GM21381 (cell line): Measurements from ENCODE around the gene DNAH5.

Experiments used
- ATAC-seq: cut with Tn5 transposase; IDR thresholded peaks from one replicate; pipeline ENCODE4 v1.9.1; 2021; ENCODE audit warnings: mild to moderate bottlenecking, moderate library complexity; ENCODE audit not compliant: unreplicated experiment

DNAH5 gene

DNA sequence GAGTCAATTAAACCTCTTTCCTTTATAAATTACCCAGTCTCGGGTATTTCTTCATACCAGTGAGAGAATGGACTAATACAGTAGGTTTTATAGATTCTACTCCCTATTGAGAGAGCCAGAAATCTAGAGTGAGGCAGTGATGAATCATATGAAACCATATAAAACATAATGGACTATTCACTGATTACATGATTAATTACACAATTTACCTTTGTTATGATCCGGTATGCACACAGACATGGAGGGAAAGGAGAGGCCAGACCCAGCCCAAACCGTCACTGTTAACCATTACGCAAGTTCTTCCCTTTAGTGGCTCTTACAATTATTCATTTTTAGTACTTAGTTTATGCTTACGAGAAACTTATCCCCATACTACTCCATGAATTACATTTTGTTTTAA, 205.0 kb downstream of the DNAH5 start:
- no peak for ATAC-seq

- ATAC-seq = no peak
These were observed 208.8 kb downstream of the DNAH5 start for GRCh38 chr5:13735691-13736090.

DNA sequence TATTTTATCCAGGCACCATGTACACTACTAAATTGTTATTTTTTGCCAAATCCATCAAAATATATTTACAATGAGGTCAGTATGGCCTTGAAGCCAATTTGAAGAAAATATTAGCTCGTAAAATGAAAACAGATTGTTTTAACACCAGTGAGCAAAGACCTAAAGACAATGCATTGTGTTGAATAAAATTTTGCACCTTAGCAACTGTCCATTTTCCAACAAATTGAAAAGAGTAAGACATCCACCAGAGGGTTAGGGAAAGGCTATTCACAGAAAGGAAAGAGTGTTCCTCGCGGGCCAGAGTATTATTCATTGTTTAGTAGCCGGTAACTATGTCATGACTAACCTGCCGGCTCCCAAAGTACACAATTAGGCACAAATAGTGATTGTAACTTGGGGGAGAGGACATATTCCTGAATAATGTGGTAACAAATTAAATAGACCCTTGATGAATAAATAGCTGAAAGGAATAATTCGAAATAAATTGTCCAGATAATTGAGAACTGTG, 213.3 kb downstream of the DNAH5 start:
- ATAC-seq = no peak

DNA sequence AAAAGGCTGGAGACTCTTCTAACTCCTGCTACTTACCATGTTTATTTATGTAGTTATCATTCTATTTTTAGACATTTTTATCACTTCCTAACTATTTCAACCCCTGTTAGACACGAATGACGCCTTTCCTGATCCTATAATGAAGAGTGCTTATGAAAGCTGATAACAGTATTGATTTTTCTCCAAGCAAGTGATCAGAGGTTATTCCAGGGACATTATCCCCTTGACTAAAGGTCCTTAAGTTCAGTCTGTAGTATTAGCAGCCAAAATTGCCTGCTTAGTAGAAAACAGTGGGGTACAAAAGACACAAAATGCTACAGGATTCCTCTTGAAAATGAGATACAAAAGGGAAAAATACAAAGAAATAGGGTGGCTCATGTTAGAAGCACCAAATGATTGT, 235.6 kb downstream of the DNAH5 start:
- no peak for ATAC-seq

GRCh38 chr5:13708432-13708831, 236.1 kb downstream of the DNAH5 start:
- no peak for ATAC-seq

- ATAC-seq = no peak
These were observed 240.1 kb downstream of the DNAH5 start for GRCh38 chr5:13704396-13704795.

DNA sequence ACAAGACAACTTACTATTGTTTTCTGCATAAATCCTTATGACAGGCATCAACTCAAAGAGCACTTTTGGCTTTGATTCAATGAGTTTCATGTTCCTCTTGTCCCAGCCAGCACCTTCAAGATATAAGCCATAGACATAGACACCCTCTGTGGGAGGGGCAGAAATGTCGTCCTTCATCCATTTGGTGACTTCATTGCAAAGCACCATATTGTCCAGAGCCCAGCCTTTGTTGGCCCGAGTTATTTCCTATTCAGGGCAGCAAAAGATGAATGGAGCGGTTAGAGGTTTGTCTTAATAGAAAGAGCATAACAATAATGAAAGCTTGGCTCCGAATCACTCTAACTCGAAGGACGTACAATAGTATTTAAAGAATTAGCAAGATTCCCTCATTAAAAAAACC, 243.9 kb downstream of the DNAH5 start:
- no peak for ATAC-seq

DNA sequence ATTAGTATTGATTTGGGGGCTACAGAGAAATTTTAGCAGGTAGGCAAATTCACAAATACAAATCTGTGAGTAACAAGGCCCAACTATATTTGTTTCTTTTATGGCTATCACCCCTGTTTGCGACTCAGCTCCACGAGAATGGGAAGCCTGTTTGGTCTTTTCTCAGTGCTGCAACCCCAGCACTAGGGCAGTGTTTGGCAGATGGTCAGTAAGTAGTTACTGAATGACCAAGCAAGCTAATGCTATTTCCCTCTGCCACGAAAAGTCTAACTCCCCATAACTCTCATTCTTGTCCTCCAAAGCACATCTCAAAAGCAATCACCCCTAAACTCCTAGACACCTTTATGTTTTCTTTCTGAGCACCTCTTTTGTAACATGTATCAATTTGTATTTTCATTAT, 245.6 kb downstream of the DNAH5 start:
- no peak for ATAC-seq

GRCh38 chr5:13695076-13695712, 249.3 kb downstream of the DNAH5 start:
- no peak for ATAC-seq

DNA sequence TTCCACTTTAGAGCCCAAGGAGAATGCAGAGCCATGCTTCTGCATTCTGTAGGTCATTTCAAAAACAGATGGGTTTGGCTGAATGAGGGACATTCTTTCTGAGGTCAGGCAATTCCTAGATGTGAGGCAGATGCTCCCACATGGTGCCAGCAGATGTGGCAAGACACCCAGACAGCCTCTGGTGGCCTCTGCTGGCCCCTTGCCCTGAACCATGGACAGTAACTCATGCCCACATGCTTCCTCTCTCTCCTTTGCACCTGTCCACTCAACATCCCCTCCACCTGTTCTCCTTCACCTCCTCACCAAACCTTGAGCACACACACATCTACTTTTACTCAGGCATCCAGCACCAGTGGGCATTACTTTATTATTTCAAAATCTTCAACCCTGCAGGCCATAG, 252.3 kb downstream of the DNAH5 start:
- no peak for ATAC-seq

DNA sequence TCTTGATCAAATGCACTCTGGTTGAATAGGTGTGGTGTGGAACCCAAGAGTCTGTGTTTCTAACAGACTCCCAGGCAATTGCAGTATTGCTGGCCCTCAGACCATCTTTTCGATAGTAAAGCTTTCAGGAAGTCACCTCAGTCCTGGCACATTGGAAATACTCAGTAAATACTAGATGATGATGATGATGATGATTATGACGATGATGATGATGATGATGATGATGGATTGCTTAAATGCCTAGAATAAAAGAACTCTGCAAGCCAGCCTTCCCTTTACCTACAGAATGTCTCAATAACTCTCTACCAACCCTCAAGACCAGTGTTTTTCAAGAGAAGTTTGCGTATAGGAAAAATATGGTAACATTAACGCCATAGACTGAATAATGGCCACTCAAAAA, 268.0 kb downstream of the DNAH5 start:
- ATAC-seq = no peak

DNA sequence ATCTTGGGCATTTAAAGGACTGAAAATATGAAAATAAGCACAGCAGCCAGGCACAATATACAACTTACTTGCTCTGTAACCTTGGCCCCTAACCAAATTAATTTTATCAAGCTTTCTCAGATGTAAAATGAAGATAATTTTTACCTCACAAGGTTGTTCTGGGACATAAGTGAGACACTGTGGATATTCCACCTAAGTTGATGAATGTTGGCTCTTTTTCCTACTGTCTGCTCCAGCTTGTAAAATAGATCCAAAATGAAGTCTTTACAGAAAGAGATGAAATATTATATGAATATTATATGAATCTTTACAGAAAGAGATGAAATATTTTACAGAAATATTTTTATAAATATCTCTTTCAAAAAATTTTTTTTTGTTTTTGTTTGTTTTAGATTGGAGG, 270.1 kb downstream of the DNAH5 start:
- ATAC-seq = no peak

- ATAC-seq = no peak
These were observed 271.0 kb downstream of the DNAH5 start for GRCh38 chr5:13673511-13673910.

DNA sequence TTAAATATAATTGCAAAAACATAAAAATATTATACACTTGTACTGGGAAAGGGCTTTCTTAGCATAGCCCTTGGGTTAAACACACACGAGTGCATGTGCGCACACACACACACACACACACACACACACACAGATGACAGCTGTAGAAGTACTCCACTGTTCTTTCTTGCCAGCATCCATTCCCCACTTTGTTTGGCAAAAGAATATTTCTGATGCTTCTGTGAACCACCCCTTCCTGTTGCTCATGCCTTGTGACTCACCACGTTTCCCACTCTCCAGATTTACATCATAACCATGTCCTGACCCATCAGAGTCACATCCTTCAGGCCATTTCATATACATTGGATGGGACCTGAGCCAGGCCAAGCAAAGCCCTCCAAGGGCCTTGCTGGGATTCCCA, 280.1 kb downstream of the DNAH5 start:
- ATAC-seq = no peak

GRCh38 chr5:13662626-13663025, 281.9 kb downstream of the DNAH5 start:
- no peak for ATAC-seq

GRCh38 chr5:13661272-13661671, 283.2 kb downstream of the DNAH5 start:
- ATAC-seq = no peak

DNA sequence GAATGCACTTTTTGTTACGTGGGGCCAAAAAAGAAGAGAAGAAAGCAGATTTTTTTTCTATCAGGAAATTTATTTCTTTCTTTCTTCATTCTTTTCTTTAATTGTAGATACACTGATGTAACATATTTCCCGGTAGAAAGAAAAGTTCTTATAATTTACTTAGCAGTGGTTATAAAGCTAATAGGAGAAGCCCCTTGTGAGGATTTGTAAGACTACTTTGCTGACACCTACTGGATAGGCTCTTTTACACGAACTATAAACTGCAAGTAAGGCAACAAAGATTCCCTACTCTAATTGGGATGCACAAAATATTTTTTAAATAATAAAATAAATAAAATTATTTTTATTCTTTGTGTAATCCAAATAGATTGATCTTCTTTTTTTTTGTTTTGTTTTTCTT, 284.4 kb downstream of the DNAH5 start:
- ATAC-seq = no peak

GRCh38 chr5:13659391-13659790, 285.1 kb downstream of the DNAH5 start:
- no peak for ATAC-seq

- ATAC-seq = no peak
These were observed 285.7 kb downstream of the DNAH5 start for GRCh38 chr5:13658761-13659160.

GRCh38 chr5:13658152-13658551, 286.3 kb downstream of the DNAH5 start:
- ATAC-seq = no peak

- ATAC-seq = no peak
These were observed 290.8 kb downstream of the DNAH5 start for GRCh38 chr5:13653709-13654108.

GRCh38 chr5:13649656-13650055, 294.8 kb downstream of the DNAH5 start:
- no peak for ATAC-seq

DNA sequence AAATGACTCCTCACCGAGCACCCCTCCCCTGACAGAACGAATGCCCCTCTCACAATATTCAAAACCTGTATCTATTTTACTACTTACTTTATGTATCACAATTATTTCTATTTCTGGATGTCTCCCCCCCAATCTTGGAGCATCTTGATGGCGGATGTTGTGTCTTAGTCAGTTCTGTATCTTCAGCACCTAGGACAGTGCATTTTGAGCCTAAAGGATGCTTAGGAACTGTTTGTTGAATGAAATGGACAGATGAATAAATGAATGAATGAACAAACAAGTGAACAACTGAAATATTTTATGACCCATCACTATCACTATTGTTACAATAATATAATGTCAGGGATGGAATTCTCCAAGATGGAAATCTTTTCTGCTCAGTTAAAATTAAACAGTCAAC, 295.7 kb downstream of the DNAH5 start:
- ATAC-seq = no peak
